Measurements from ENCODE around the gene OGFR.

- TF ChIP-seq CTCF (conservative IDR thresholded peaks at IDR 0.05; ENCODE audit: low read depth, low read length) = no peak
- TF ChIP-seq EZH2 (IDR thresholded peaks at IDR 0.05; ENCODE audit: borderline replicate concordance, low read depth, low read length, poor library complexity, severe bottlenecking) = no peak
Observed at GRCh38 chr20:62823688-62824475, 19.2 kb downstream of the OGFR start.
